Glomerular visceral epithelial cell (primary cell): ENCODE measurements around the gene RWDD2A.
A peak's percentile ranks its signal among the peaks of the same experiment; 100 is the strongest.

ENCODE experiments used
- DNase-seq: peaks from one replicate; pipeline ENCODE4 v3.0.0-alpha.2; 2016; ENCODE audit errors: extremely low spot score

The RWDD2A gene

GRCh38 chr6:83198486-83199172 is 5.5 kb downstream of the RWDD2A start:
- DNase-seq = peak; percentile 15

DNA sequence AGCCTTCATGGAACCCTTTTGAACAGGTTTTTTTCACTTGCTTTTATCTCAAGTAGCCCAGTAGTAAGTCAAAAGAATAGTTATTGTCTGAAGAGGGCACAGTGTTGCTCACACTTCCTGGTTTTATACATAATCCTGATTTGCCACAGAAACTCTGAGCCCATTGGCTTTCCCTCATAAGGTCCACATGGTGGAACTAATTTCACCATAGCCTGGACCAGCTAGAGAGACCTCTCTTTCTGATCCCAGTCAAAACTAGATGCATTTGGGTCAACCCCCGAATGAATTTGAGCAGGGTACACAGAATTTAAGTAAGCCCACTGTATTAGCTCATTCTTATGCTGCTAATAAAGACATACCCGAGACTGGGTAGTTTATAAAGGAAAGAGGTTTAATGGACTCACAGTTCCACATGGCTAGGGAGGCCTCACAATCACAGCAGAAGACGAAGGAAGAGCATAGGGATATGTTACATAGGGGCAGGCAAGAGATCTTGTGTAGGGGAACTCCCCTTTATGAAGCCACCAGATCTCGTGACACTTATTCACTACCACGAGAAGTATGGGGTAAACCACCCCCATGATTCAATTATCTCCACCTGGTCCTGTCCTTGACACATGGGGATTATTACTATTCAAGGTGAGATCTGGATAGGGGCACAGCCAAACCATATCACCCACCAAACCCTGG is 6.2 kb downstream of the RWDD2A start:
- DNase-seq = peak; percentile 27

GRCh38 chr6:83199863-83200225 is 6.7 kb downstream of the RWDD2A start:
- DNase-seq = peak; percentile 68

DNA sequence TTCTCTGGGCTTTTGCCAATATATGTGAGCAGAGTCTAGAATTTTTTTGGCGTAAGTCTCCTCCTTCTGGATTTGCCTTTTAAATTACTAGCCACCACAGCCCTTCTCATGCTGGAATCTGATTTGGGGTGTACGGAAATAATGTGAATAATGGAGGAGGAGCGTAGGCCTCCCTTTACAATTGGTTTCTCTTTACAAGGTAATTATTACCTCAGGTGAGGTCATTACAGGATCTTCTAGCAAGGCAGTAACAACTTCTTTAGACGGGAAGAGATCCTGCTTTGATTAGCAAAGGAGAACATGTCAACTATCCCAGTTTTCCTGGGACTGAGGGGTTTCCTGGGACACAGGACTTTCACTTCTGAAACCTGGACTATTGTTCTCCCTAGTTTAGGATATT is 8.9 kb downstream of the RWDD2A start:
- DNase-seq = no peak

DNA sequence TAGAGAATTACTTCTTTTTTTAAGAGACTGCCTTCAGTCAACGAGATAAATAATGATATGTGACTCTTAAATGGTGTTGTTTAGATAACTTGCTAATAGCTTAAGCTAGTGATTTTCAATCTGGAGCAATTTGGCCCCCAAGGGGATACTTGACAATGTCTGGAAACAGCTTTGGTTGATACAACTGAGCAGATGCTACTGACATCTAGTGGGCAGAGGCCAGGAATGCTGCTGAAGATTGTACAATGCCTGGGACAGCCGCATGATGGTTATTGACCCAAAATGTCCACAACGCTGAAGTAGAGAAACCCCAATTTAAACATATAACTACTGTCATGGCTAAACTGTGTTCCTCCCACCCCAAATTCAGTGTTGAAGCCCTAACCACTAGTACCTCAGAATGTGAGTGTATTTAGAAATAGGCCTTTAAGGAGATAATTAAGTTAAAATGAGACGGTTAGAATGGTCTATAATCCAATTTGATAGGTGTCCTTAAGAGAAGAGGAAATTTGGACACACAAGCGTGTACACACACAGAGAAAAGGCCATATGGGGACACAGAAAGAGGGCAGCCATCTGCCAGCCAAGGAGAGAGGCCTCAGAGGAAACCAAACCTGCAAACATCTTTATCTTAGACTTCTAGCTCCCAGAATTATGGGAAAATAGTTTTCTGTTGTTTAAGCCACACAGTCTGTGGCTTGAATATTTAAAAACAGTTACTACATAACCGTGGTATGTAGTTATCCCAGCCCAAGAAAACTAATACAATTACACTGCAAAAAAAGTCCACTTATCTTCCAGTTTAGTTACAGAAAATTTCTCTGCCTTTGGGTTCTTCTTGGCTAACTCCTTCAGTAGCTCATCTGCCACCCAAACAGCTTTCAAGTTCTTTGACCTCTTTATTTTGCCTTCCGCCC is 22.2 kb downstream of the RWDD2A start:
- peak; percentile 73 for DNase-seq

GRCh38 chr6:83216806-83217205 is 23.6 kb downstream of the RWDD2A start:
- no peak for DNase-seq

DNA sequence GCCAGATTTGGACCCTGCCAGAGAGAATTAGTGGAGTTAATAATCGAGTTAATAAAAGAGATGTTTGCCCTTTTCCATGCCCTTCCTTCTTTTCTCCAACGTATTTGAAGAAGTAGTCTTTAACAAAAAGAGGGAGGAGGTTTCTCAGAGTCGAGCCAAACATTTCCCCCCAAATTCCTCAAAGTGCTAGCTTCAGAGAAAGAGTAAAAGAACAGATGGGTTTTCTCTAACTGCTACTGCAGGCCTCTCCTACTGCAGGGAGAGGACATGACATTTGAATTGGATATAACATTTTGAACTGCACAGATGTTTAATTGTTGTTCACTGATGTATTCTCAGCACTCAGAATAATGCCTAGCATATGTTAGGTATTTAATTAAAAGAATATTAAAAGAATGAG is 25.5 kb downstream of the RWDD2A start:
- no peak for DNase-seq

DNA sequence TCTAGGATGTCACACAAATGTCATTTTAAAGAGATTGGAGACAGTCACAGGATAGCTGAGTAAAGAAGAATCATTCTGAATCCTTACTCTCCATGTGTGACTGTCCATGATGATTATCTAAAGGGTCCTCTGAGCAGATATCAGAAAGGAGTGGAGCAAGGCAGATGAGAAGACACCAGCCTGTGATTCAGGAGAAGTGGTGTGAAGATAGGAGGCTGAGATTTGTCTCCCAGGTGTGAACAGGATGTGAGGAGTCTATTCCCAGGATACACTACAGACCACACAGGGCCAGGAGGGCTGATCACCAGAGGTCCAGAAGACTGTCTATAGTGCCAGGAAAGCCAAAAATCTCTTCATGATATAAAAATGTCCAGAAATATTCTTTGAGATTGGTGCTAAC is 27.0 kb downstream of the RWDD2A start:
- DNase-seq = no peak

- no peak for DNase-seq
Observed at GRCh38 chr6:83221276-83221675, 28.1 kb downstream of the RWDD2A start.

- DNase-seq = peak; percentile 33
Observed at GRCh38 chr6:83221889-83222479, 28.8 kb downstream of the RWDD2A start.

GRCh38 chr6:83226517-83226916 is 33.4 kb downstream of the RWDD2A start:
- no peak for DNase-seq

DNA sequence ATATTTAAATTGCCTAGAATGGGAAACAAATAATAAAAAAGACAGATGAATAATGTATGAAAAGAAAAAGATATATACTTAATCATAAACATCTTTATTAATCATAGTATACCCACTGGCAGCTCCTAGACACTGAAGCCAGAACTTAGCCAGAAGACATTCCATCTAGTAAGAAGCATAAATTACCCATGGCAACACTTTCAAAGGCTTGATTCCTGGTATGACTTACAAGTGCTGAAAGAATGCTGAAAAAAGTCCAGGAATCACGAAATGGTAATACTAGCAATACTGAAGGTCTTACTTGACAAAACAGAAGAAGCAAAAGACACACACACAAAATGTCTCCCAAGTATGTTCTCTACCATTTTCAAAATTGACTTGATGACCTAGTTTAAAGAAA is 38.0 kb downstream of the RWDD2A start:
- DNase-seq = no peak

- no peak for DNase-seq
Observed at GRCh38 chr6:83247471-83247870, 54.3 kb downstream of the RWDD2A start.
